HG03280 (cell line): ENCODE measurements around the gene CKAP5.
A peak's percentile ranks its signal among the peaks of the same experiment; 100 is the strongest.

Experiments
- ATAC-seq: cut with Tn5 transposase; IDR thresholded peaks from one replicate; pipeline ENCODE4 v1.9.1; 2021; ENCODE audit warnings: mild to moderate bottlenecking, moderate library complexity; ENCODE audit not compliant: unreplicated experiment

The CKAP5 gene

DNA sequence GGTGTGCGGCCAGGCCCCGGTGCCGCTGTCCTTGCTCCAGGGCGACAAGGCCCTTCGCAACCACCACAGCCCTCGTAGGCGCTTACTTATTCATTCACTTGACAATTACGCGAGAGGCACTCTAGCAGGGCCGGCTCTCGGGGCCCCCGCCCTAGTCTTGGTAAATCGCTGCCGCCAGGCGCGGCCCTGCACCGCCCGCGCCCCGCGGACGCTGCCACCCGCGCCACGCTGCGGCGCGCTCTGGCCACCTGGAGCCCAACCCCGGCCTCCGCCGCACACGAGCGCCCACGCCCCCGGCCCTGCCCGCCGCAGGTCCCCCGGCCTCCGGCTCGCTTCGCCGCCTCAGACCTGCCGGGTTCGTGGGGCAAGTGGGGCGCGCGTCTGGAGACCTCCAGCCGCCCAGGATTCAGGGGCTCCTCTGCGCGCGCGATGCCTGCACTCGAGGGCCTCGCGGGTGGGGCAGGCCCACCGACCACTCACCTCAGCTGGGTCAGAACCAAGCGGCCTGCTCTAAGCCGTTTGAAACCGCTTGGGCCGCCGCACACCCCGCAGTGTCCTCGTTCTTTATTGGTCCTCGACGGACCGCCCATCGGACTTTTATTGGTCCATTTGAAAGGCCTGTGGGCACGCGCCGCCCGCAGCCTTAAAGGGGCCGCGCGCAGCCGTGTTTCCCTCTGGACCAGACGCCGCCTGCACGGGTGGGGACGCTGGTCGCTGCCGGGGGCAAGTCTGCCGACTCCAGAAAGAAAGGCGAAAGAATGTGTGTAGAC is at the start of gene CKAP5:
TSS of gene CKAP5 (minus strand) at position 541 of the 770 bp plus-strand sequence. CDS start 25,049 bp downstream, outside the sequence.
- ATAC-seq = peak; percentile 95

DNA sequence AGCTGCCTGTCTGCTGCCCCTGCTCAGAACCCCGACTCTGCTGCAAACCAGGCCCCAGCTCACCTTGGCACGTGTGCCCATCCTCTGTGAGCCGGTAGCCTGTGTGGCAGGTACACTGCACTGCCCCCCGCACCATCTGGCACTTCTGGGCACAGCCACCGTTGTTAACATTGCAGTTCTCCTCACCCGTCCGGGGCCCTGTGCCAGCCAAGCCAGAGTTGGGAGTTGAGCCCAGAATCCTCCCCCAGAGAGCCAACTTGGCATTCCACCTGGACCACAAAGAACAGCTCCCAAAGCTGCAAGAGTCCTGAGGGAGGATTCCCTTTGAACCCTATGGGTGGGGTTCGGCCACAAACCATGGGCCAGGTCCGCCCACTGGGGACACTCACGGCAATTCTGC is 49.7 kb upstream of the CKAP5 start:
- ATAC-seq = no peak

DNA sequence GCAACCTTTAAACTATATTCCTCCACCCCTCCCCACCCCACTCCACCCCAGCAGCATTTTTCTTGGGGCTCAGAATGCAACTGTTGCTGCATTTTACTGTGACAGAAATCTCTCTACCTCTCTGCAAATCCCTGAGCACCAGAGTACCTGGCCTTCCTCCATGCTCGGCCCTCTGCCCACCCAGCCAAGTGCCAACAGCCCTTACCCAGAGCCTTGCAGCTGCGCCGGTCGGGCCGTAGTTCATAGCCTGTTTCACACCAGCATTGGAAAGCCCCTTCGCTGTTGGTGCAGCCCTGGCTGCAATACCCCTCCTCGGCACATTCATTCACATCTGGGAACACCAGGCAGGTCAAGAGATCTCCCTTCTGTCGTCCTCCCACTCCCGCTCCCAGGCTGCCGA is 48.9 kb upstream of the CKAP5 start:
- no peak for ATAC-seq

DNA sequence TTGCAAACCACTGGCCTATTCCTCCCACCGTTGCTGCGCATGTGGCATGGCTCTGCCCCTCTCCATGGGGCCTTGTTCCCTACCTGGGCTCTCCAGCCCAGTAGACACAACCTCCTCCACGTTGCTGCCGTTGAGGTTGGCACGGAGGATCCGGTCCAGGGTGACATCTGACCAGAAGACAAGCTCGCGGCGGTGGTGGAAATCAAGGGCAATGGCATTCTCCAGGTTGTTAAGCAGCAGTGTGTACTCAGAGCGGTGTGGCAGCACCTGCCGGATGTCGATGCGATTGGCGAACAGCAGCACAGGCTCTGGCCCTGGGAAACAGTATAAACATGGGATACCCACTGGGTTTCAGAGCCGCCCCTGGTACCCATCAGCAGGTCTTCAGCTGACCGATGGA is 48.4 kb upstream of the CKAP5 start:
- ATAC-seq = no peak

DNA sequence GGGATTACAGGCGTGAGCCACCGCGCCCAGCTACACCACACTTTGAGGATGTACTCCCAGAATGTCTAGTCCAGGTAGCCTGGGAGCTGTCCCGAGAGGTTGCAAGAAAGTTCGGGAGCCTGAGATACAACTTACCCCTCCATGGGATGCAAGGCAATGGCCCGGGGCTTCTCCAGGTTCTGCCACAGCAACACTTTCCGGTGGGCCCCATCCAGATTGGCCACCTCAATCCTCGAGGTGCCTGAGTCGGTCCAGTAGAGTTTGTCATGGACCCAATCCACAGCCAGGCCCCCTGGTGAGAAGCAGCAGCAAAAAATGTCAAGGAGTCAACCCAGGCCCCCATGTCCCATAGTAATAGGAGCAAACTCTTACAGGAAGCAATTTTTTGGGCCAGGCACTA is 46.8 kb upstream of the CKAP5 start:
- no peak for ATAC-seq

DNA sequence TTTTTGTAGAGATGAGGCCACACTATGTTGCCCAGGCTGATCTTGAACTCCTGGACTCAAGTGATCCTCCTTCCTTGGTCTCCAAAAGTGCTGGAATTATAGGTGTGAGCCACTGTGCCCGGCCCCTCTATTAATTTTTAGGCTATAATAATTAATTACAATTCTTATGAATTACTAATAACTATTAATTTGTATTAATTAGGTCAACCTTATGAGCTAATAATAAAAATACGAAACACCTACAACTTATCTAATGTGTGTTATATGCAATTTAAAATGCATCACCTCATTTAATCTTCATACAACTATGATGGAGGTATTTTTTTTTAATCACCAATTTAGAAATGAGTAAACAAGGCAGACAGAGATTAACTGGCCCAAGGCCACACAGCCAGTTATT is 46.0 kb upstream of the CKAP5 start:
- no peak for ATAC-seq

DNA sequence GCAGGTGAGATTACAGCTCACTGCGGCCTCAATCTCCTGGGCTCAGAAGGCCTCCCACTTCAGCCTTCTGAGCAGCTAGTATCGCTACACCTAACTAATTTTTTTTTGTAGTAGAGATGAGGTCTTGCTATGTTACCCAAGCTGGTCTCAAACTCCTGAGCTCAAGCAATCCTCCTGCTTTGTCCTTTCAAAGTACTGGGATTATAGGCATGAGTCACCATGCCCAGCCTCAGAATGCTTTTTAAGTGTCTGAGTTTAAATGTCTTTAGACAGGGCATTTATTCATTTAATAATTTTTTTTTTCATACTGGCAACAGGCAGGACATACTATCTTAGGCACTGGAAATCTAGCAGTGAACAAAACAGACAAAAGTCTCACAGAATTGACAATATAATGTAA is 44.6 kb upstream of the CKAP5 start:
- no peak for ATAC-seq

DNA sequence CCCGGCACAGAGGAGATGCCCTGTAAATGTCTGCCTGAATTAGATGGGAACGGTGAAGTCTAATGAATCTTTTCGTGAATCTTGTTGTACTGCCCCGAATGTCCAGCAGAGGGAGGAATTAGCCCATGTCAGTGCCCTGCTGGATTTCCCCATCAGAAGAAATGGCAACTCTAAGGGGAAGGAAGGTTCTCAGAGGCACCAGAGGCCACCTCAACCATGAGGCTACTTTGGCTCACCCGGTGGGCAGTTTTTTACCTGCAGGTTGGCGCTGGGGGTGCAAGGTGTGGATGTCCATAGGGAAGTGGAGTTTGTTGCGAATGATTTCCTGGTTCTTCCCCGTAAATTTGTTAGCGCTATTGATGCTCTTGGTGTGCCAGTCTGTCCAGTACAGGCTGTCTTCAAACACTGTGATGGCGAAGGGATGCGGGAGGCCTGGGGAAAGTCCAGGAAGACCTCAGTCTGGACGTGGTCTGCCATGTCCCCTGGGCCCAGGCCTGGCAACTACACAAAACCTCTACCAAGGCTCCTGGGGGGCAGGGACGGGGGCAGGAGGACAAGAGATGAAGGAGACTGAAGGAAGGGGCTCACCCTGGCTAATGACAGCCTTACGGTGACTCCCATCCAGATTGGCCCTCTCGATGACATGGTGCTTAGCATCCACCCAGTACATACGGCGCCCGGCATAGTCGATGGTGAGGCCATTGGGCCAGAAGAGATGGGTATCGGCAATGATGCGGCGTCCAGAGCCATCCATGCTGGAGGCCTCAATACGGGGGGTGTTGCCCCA is 43.8 kb upstream of the CKAP5 start:
- no peak for ATAC-seq

DNA sequence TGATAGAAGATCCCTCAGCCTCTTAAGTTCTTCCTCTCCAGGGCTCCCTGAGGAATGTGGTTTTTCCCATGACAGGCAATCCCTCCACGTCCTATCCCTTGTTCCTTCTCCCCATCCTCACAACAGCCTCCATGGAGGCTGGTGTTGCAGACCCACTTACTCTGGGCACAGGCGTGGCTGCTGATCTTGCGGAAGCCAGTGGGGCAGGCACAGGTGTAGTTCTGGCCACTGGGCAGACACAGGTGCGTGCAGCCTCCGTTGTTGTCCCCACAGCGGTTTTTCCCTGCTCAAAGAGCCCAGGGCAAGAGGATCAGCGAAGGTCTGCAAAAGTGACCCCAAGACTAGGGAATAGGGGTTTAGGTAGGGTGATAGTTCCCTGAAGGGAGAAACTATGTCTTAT is 43.2 kb upstream of the CKAP5 start:
- ATAC-seq = no peak

DNA sequence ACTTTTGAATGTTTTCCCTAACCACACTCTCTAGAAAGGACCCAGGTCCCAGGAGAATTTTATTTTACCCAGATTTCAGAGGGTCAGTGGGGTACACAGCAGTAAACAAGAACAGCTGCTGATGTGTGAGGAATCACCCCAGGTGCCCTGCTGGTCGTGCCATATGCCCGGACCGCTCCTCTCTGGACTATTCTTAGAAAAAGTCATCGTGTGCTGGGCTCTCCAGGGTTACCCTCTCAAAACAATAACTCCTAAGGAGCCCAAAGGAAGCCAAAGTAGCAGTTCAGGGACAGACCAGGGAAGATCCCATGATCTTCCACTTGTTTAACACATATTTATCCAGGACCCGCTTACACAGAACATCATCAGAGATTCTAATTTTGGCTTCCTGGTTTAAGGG is 42.6 kb upstream of the CKAP5 start:
- ATAC-seq = no peak

DNA sequence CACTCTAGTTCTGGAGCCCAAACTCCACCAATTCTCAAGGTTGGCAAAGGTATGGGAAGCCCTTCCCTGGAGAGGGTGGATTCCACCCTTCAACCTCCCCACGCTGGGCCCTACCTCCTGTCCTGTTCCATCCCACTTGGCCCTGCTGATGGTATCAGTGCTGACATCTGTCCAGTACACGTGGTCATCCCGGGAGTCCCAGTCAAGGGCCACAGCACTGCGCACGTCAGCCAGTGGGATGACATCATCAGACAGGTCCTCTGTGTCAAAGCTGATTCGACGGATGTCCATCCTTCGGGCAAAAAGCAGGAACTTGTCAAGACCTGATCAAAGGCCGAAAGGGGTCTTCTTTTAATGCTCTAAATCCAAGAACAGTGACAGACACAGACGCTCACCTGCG is 40.1 kb upstream of the CKAP5 start:
- ATAC-seq = no peak

DNA sequence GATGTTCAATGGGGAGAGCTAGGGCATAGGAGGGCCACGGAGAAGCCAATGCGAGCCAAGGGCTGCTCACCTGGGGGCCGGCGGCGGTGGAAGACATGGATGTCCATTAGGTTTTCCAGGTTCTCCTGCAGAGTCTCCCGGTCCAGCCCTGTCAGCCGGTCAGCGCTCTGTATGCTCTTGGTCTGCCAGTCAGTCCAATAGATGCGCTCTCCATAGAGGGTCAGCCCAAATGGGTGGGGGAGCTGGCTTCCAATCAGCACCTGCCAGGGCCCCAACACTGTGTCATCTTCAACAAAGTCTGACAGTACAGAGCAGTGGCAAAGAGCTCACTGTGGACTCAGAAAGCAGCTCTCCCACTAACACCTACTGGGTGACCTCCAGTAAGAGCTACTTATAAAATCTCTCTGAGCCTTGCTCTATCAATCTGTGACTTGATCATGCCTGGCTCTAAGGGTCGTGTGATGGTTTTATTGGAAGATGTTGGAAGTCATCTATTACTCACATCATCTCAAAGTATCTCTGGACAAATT is 33.0 kb upstream of the CKAP5 start:
- no peak for ATAC-seq

DNA sequence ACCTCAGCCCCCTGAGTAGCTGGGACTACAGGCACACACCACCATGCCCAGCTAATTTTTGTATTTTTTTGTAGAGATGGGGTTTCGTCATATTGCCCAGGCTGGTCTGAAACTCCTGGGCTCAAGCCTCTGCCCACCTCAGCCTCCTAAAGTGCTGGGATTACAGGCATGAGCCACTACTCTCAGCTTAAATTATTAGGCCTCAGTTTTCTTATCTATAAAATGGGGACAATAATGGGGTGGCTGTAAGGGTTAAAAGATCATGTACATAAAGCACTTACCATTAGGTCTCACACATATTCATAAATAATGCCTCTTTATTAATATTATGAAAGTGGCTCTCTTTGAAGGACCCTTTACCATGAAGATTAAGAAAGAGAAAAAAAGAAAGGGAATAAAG is 31.5 kb upstream of the CKAP5 start:
- no peak for ATAC-seq

DNA sequence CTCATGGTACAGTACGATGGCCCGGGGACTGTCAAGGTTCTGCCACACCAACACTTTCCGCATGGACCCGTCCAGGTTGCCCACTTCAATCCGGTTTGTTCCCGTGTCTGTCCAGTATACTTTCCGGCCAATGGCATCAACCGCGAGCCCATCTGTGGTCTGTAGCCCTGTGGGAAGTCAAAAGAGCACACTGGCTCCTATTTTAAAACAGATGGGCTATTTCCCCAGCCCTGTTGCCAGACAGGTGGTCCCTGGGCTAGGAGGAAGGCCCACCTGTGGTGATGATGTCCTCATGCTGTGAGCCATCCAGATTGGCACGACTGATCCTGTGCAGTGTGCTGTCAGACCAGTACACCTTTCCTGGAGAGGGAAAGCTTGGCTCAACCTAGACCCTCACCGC is 30.4 kb upstream of the CKAP5 start:
- ATAC-seq = no peak

DNA sequence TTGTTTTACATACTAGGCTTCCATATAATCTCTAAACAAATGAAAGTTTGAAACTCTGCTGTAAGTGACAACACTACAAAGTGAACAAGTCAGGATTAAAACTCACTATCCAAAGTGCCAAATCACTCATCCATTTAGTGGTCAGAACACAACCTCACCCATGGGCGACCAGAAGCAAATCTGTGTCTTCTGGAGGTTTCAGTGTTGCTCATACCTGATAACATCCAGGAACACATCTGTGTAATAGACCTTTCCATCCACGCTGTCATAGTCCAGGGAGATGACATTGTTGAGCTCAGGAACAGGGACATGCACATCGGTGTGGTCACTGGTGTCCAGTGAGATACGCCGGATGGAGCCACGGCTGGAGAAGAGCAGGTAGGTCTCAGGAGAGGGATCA is 28.5 kb upstream of the CKAP5 start:
- ATAC-seq = no peak

DNA sequence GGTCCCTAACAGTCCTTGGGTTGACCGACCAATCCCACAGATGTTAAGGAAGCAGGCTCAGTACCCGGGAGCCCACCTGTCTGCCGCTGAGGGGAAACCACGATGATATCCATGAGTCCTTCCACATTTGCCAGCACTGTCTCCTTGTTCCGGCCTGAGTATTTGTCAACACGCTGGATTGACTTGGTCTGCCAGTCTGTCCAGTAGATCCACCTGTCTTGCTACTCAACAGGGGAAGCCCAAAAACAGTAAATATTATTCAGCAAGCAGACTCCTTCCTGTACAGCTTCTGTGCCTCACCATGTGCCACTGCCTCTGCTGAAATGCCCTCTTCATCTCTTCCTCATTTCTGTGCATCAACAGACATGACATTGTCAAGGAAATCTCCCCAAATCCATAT is 22.8 kb upstream of the CKAP5 start:
- ATAC-seq = no peak

DNA sequence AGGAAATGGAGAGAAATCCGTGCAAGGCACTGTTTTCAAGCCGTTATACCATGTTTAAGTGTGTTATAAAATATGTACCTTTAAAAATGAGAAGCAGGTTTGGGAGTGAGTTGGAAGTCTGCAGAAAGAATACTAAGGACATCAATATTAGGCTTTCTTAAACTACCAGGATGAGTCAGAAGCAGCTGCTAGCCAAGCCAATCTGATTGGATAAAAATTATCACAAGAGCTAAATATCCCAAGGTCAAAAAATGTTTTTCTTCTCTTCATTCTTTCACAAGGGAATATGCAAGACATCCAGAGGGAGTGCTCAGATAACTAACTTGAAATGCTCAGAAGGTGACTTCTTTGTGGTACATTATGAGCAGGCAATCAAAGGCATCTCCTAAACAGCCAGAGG is 19.3 kb upstream of the CKAP5 start:
- no peak for ATAC-seq

DNA sequence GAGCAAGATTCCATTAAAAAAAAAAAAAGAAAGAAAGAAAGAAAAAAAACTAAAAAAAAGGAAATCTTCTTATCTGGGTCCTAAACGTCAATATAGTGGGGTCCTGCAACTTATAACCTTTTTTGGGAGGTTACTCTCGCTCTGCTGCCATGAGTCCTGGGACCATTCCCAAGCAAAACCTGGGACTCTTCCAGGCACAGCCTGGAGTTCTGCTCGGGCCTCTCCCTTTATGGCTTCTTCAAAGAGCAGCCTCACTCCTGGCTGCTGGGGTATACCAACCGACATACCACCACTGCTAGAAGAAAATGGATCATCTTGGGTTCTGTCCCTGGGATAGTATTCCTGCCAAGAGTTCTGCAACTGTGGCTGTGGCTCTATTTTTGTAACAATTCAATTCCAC is 14.1 kb upstream of the CKAP5 start:
- no peak for ATAC-seq

DNA sequence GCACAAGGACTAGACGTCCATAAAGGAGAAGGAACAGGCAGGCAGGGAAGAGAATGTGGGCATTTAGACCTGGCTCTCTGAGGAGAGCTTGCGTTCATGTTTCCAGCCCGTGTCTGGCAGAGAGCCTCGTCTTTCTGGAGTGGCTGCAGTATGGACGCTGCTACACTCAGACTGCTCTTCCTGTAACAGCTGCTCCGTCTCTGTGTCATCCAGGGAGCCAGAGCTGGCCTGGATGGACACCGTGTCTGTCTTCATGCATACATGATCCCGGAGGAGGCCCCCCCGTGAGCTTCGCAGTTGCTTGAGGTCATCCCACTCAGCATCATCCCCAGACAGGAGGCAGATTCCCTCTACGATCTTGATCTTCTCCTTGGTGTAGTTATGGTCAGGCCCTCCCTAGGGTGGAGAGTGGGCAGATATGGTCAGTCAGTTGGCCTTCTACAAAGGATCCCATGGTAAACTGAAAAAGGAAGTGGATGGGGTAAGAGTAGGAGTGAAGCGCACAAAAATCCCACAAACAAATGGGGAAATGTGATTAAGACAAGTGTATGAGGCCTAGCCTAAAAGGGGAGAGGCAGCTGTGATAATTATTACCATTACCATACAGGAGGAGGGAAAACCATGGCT is 13.0 kb upstream of the CKAP5 start:
- no peak for ATAC-seq

DNA sequence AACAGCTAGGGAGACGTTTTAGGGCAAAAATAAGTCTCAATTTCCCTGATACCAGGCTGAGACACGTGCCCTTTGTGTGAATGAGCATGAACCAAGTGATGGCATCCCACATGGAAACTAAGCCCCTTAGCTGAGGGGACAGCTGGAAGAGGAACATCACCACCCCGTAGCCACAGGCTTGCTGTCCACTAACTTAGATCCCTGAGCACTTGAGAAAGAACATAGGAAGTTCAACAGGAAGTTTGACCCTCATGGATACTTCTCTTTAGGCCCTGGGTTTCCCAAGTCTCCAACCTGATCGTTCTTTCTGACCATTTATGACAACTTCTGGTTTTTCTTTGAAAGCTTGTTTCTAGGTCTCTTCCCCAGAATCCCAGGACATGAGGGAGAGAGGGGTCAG is 11.6 kb upstream of the CKAP5 start:
- no peak for ATAC-seq

DNA sequence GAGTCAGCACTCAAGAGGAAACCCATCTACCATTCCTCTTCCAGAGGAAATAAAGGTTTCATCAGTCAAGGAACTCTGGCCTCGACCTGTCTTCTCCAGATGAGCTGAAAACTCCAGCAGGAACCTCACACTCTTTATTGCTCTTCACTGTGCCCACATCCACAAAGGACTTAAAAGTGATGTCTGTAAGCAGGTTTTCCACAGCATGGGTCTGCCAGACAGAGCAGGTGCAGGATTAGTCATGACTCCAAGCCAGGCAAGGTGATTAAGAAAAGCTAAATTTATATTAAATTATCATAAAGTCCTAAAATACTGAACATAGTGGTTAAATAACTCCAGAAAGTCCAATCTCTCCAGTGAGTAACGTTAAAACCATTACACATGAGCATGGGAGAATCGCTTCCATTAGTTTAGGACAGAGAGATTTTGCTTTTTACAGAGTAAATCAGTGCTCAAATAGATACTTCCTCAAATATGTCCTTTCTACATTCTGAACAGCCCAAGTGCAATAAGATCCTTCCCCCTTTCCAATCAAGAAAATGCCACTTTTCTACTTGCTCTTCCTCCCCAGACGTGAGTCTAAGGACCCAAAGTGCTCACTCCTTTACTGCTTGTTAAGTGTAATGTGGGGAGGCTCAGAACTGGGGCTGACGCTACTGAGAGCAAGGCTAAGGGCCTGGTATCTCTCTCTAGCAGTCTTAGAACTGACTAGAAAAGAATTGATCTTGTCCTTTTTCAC is 10.7 kb upstream of the CKAP5 start:
- ATAC-seq = no peak
